Skin of body (tissue), 2 donors: ENCODE results near the gene THRB. TPM values are rescaled to one million over a fixed set of nuclear protein-coding genes. Genes with fewer than 3 reads are reported as not detected.

Experiments used
- DNase-seq: peaks from one replicate; lab custom pipeline; 2025; lab: John Stamatoyannopoulos, UW
- total RNA-seq: library from RNA; depleted of rRNA; stranded (reverse); fragments of >200 nt; gene quantifications from one replicate; pipeline ENCODE4 v1.2.3, GENCODE V29; 2014

THRB gene
- total RNA-seq, 1 donor from 2014 or later: 18.1 TPM

GRCh38 chr3:24154781-24155180 lies 339.9 kb downstream of the THRB start:
- no peak for DNase-seq

GRCh38 chr3:24154013-24154695 lies 340.5 kb downstream of the THRB start:
- DNase-seq: no peak

- no peak for DNase-seq
Measured at GRCh38 chr3:24151594-24151993, 343.1 kb downstream of the THRB start.

- no peak for DNase-seq
Measured at GRCh38 chr3:24149032-24149431, 345.6 kb downstream of the THRB start.

GRCh38 chr3:24145981-24146822 lies 348.4 kb downstream of the THRB start:
- no peak for DNase-seq

GRCh38 chr3:24145481-24145880 lies 349.2 kb downstream of the THRB start:
- DNase-seq: no peak

- DNase-seq: no peak
Measured at GRCh38 chr3:24142127-24142526, 352.5 kb downstream of the THRB start.

GRCh38 chr3:24141548-24141947 lies 353.1 kb downstream of the THRB start:
- no peak for DNase-seq

- no peak for DNase-seq
Measured at GRCh38 chr3:24139463-24140412, 354.9 kb downstream of the THRB start.

GRCh38 chr3:24138876-24139256 lies 355.8 kb downstream of the THRB start:
- no peak for DNase-seq

GRCh38 chr3:24137958-24138875 lies 356.4 kb downstream of the THRB start:
- no peak for DNase-seq

- DNase-seq: no peak
Measured at GRCh38 chr3:24137334-24137733, 357.3 kb downstream of the THRB start.

- DNase-seq: no peak
Measured at GRCh38 chr3:24136624-24137310, 357.9 kb downstream of the THRB start.

- DNase-seq: no peak
Measured at GRCh38 chr3:24135280-24135679, 359.4 kb downstream of the THRB start.

GRCh38 chr3:24133942-24134341 lies 360.7 kb downstream of the THRB start:
- DNase-seq: no peak

GRCh38 chr3:24133436-24133835 lies 361.2 kb downstream of the THRB start:
- DNase-seq: no peak

- DNase-seq: no peak
Measured at GRCh38 chr3:24129549-24129948, 365.1 kb downstream of the THRB start.

GRCh38 chr3:24128199-24129005 lies 366.2 kb downstream of the THRB start:
- DNase-seq: peak; percentile 17

- DNase-seq: no peak
Measured at GRCh38 chr3:24123596-24123995, 371.1 kb downstream of the THRB start.
